Astrocyte (in vitro differentiated cells and primary cell): Measurements from ENCODE around the gene SCRN1.

Source experiments
- EZH2 ChIP-seq: IDR thresholded peaks from 2 replicates; pipeline ENCODE4 v1.6.1; 2012; ENCODE audit warnings: mild to moderate bottlenecking, low read length, inconsistent platforms; ENCODE audit not compliant: insufficient read depth
- TF ChIP-seq, protein P1 (sequence below): IDR thresholded peaks from 2 replicates; pipeline ENCODE4 v1.5.1; 2011; ENCODE audit warnings: low read depth, mild to moderate bottlenecking, inconsistent platforms, low read length, moderate library complexity; ENCODE audit not compliant: insufficient read depth

DNA sequence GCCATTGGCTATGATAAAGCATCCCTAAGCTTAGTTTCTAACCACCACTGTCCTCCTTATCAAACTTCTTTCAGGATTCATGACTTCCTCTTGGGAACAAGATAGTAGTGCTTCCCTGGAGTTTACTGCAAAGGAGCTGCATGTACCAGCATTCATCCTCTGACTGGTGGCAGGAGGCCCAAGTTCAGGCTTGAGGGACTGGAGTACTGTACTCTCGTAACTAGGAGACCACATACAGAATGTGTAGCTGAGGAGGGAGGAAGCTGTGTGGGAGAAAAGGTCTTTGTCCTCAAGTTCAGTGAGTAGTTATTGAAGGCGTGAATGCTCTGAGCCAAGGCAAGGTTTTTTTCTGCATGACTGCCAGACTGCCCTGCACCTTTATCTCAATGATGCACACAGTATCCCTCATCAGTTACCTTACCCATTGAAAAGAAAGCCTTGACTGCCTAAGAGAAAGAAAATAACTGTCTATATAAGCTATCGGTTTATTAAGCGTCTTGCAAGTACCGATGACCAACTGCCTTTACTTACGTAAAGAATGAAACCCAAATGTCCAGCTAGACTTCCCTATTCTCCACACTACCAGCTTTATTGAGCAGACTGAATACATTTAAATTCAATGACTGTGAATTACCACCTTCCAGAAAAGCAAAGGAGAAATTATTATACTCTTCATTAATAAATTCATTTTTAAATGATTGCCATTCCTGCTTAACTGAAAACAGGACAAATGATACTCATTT lies 12.8 kb downstream of the SCRN1 start:
- TF ChIP-seq, protein P1, sequence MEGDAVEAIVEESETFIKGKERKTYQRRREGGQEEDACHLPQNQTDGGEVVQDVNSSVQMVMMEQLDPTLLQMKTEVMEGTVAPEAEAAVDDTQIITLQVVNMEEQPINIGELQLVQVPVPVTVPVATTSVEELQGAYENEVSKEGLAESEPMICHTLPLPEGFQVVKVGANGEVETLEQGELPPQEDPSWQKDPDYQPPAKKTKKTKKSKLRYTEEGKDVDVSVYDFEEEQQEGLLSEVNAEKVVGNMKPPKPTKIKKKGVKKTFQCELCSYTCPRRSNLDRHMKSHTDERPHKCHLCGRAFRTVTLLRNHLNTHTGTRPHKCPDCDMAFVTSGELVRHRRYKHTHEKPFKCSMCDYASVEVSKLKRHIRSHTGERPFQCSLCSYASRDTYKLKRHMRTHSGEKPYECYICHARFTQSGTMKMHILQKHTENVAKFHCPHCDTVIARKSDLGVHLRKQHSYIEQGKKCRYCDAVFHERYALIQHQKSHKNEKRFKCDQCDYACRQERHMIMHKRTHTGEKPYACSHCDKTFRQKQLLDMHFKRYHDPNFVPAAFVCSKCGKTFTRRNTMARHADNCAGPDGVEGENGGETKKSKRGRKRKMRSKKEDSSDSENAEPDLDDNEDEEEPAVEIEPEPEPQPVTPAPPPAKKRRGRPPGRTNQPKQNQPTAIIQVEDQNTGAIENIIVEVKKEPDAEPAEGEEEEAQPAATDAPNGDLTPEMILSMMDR: no peak
- TF ChIP-seq EZH2: no peak
